GM12875 (cell line): ENCODE measurements around the gene BMP5.

Source experiments
- H3K4me3 ChIP-seq: one replicate; pipeline ENCODE4 v1.5.1; 2011; ENCODE audit warnings: low read depth, low read length, control low read depth
- TF ChIP-seq, protein P1 (sequence below): IDR thresholded peaks from 2 replicates; pipeline ENCODE4 v1.5.1; 2011; ENCODE audit warnings: low read depth, mild to moderate bottlenecking, control low read depth, inconsistent platforms, low read length, moderate library complexity, borderline replicate concordance; ENCODE audit not compliant: insufficient read depth

BMP5 gene

DNA sequence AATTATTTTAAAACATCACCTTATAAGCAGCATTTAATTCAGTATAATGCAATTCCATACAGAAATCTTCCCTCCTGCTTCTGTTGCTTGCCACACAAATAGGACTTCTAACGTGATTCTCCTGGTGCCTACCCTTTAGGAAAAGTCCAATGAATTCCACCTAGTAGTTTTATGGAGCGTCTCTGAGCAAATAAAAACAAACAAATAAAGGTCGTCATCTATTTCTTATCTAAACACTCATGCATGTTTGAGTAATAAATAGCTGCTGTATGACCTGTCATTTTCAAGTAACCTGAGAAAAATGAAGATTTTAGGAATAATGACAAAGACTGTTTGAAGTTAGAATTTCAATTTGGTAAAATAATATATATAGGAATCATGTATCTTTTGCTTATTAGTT is 102.7 kb downstream of the BMP5 start:
- TF ChIP-seq, protein P1, sequence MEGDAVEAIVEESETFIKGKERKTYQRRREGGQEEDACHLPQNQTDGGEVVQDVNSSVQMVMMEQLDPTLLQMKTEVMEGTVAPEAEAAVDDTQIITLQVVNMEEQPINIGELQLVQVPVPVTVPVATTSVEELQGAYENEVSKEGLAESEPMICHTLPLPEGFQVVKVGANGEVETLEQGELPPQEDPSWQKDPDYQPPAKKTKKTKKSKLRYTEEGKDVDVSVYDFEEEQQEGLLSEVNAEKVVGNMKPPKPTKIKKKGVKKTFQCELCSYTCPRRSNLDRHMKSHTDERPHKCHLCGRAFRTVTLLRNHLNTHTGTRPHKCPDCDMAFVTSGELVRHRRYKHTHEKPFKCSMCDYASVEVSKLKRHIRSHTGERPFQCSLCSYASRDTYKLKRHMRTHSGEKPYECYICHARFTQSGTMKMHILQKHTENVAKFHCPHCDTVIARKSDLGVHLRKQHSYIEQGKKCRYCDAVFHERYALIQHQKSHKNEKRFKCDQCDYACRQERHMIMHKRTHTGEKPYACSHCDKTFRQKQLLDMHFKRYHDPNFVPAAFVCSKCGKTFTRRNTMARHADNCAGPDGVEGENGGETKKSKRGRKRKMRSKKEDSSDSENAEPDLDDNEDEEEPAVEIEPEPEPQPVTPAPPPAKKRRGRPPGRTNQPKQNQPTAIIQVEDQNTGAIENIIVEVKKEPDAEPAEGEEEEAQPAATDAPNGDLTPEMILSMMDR: no peak
- no peak overlapping the region for H3K4me3 ChIP-seq

DNA sequence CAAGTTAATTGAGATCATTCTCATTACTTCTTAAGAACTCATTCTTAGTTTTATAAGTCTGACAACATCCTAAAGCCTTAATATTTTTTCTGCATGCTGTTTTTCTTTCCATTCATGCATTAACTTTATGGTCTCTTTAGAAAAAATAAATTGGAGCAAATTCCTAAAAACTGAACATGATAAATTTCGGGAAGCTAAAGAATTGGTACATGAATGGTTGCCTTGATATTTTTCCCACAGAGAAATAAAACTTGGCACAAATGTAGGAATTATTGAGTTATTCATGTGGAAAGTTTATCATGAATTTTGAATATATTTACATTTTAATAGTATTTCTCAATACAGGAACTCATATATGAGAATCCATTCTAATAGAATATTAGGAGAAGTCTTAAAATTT is 115.9 kb downstream of the BMP5 start:
- no peak overlapping the region for H3K4me3 ChIP-seq
- TF ChIP-seq, protein P1: no peak

DNA sequence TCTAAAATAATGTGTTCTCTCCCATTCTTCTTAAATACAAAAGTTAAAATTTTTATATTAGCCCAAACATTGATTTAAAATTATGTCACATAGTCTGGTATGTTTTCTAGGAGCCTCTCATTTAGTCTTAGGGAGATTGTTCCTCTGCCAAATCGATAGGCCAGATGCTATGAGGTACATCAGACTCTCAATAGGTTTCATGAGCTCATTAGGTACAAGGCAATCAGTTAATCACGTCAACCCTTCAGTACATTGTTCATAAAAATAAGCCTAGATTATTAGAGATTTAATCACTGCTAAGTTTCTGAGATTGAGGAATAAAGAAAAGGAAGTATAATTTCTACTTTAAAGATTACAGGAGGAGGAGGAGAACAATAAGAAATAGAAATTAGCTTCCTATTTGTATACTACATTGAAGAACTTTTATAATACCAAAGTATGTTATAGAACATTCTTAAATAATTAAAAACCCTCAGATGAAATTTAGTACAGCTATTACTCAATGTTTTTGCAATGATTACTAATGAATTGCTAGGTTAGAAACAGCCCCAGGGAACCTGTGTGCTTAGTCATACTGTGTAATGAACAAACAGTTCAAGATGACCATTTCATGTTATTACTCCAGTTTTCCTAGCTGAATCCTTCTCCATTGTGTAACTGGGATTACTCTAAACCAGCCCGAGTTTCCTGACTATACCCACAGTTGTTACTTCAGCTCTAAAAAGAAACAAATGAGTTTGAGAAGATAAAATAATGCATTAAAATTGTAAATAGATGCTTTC is 117.0 kb downstream of the BMP5 start:
- TF ChIP-seq, protein P1: no peak
- no peak overlapping the region for H3K4me3 ChIP-seq

DNA sequence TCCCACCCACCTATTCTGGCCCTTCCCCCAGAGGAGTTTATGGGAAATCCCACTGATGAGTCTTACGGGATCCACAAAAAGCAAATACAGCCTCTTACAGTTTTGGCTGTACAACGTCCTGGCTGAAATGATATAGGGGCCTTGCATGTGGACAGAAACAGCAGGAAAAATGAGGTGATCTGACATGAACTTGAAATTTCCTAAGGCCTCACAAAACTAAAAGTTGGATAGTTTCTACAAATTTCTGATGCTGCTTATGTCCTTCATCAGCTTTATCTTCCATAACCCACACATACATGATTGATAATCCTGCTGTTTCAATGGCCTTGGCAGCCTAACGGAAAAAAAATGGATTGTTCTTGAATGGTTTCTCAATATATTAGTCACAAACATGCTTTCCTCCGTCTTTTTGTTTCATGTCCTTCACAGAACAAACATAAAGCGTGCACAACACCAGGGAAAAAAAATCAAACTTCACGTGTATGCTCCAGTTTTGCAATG is 118.8 kb downstream of the BMP5 start:
- TF ChIP-seq, protein P1: no peak
- no peak overlapping the region for H3K4me3 ChIP-seq

DNA sequence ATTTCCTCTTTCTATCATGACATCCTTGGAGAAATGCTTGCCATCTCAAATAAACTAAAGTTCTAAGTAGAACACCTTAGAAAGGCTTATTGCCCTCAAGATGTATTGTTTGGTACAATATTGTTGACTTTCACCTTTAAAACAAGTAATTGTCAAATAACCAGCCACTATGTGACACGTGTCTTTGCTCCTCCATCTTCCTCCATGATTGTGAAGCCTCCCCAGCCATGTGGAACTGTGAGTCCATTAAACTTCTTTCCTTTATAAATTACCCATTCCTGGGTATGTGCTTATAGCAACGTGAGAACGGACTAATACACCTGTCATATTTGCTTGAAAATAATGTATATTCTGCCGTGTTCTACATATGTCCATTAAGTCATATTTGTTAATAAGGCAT is 126.5 kb downstream of the BMP5 start:
- H3K4me3 ChIP-seq: no peak overlapping the region

DNA sequence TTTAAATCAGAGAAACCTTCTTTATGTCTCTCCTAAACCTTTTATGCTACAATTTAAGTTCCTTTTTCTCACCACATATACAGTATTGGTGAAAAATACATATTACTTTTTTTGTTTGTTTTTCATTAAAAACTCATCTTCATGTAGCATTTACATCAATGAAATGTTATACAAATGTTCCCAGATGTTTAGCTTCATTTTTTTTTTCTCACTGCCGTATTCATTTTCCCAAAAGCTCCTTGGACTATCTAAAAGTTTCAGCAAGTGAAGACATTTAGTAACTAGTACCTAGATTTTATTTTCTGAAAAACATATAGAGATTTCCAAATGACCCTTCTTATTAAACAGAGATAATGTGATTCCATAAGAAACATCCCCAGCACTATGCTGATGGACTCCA is 128.9 kb downstream of the BMP5 start:
- TF ChIP-seq, protein P1: no peak
- H3K4me3 ChIP-seq: no peak overlapping the region

More for the DNA sequence above, 126.5 kb downstream of the BMP5 start:
- TF ChIP-seq, protein P1: no peak

DNA sequence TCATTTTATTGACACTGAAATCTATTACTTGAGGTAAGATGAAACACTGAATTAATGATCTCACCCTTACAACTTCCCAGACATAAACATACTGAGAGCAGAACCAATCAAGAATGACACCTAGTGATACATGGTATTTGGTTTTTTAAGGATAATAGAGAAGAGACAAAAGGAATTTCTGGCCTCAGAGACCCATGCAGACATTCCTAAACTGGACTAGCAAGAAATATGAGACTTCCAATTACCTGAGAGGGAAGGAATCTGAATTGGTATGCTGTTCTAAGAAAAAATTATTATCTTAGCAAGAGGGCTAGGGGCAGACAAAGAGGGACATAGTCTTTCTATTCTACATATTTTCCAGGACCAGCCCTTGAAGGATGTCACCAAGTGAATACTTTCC is 141.1 kb downstream of the BMP5 start:
- H3K4me3 ChIP-seq: no peak overlapping the region
- TF ChIP-seq, protein P1: no peak
